Measurements from ENCODE around the gene NLRP9. TPM values are rescaled to one million over a fixed set of nuclear protein-coding genes. Genes with fewer than 3 reads are reported as not detected.

NLRP9 gene
- total RNA-seq, 1 donor from 2014 or later = not detected

DNA sequence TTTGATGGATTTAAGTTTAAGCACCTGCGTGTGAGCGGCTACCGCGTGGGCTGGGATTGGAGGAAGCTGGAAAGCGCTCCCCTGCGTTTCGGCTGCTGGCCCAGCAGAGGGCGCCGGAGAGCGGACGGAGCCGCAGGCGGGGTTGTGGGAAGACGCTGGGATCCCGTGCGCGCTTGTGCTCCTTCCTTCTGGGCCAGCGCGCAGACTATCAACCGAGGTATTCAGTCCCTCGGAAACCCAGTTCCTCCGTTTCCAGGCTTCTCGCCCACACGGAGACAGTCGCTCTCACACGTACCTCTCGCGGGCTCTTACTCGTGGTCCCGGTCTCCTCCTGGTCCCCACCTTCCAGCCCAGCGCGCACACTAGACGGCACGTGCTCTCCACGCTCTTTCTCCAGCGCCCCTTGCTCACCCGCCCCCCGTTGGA lies 34.4 kb downstream of the NLRP9 start:
- DNase-seq = no peak

DNA sequence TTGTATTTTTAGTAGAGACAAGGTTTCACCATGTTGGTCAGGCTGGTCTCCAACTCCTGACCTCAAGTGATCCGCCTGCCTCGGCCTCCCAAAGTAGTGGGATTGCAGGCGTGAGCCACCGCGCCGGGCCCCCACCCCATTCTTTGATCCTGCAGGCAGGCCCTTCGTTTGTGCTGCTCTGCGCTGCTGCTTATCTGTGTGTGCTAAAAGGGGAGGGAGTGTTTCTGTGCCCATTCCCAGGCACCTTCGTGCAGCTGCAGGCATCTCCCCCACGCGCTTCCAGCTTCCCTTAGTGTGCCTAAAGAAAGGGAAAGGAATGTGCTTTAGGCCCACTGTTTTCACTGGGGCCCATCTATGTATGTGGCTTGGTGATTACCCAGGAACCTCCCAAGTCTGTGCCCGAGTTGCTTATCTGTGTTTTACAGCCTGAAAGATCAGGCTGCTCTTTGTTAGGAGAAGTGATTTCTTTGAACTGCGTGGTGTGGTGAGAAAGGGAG lies 36.0 kb downstream of the NLRP9 start:
- DNase-seq = no peak

- no peak for DNase-seq
These were observed 37.4 kb downstream of the NLRP9 start for GRCh38 chr19:55700813-55701212.

GRCh38 chr19:55699221-55699620 lies 39.0 kb downstream of the NLRP9 start:
- no peak for DNase-seq

DNA sequence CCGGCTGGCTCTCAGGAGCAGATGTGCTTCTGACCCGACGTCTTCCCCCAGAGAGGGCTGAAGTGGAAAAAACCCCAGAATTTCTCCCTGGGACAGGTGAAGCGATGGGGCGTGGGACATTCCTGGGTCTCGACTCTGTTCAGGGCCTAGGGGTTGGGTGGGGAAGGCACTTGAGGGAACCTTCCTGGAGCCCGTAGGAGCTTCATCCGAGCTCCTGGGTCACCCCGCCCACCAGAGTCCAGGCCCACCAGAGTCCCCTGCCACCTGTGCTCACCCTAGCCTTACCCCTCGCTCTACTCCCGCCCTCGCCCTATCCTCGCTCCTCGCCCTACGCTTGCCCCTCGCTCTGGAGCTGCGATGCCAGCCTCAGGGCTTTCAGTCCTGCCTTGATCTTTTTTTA lies 39.9 kb downstream of the NLRP9 start:
- DNase-seq = no peak

- no peak for DNase-seq
These were observed 40.5 kb downstream of the NLRP9 start for GRCh38 chr19:55697698-55698097.

- DNase-seq = no peak
These were observed 41.1 kb downstream of the NLRP9 start for GRCh38 chr19:55697069-55697440.

DNA sequence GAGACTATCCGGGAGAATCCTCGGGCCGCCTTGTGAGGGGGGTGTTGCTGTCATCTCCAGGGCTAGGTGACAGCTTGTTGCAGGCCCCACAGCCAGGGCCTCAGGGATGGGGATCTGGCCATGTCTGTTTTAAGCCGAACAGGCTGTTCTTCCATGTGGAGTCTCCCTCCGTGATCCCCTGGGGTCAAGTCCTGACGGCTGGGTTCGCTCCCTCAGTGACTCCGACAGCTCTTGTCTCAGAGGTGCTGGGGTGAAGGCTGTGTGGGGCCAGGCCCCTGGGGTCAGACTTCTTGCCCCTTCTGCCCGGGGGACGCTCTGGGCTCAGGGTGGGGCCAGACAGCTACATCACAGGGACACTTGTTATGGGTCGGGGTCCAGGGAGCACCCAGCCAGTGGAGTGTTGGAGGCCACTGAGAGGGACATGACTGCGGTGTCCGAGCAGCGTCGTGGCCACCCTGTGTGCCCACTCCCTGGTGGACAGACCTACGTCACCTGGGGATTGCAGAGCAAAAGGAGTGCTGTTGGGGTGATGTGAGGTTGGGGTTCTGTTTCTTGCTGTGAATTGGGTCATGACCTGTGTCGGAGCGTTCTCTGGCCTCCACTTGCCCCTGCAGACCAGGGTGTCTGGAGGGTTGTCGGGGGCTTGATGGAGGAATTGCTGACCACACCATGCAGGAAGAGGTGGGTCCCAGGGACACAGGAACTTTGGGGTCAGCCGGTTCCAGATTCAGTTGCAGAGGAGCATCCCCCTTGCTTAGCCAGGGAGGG lies 41.7 kb downstream of the NLRP9 start:
- no peak for DNase-seq

DNA sequence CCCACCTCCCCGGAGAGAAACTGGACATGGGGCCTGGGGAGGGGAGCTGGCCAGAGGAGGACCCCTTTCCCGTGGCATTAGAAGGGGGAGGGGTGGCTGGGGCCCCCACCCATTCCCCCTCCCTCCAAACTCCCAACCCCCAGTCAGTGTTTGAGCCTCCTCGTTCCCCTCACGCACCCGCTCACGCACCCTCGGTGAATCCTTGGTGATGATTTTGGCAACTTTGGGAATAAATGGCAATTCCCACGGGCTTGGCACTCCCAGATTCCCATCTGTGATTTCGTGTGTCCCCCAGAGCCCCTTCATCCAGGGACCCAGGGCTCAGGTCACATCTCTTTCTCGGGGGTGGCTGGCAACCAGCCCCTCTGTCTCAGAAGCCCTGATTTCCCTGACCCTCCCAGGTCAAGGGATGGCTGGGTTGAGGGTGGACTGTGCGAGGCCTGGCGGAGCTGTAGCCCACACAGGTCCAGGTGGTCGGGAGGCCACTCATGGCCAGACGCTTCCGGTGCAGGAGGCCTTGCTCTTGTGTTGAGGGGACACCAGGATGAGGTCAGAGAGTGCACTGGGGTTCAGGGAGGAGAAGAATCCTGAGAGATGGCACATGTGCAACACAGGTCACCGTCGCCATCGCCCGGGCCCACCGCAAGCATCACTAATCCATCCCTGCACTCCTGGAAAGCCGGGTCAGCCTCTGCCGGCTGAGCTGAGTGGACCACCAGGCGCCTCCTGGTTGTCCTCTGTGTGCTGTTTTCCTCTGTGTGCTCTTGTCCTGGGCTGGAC lies 42.5 kb downstream of the NLRP9 start:
- DNase-seq = no peak

DNA sequence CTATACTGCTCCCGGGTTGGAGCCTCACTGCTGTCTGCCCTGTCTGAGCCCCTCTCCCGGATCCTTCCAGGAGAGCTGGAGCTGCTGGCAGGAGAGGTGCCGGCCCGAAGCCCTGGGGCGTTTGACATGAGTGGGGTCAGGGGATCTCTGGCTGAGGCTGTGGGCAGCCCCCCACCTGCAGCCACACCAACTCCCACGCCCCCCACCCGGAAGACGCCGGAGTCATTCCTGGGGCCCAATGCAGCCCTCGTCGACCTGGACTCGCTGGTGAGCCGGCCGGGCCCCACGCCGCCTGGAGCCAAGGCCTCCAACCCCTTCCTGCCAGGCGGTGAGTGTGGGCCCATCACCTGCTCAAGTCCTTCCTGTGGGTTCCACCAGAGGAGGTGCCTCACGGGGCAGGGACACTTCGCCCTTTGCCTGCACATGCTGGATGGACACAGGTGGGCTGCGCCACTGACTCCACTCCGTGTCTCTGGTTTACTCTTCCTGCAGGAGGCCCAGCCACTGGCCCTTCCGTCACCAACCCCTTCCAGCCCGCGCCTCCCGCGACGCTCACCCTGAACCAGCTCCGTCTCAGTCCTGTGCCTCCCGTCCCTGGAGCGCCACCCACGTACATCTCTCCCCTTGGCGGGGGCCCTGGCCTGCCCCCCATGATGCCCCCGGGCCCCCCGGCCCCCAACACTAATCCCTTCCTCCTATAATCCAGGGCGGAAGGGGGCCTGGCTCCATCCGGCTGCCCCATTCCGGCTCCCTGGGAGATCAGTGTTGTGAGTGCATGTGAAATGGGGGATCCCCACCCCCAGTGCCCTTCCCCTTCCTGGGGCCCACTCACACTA lies 43.3 kb downstream of the NLRP9 start:
- no peak for DNase-seq

DNA sequence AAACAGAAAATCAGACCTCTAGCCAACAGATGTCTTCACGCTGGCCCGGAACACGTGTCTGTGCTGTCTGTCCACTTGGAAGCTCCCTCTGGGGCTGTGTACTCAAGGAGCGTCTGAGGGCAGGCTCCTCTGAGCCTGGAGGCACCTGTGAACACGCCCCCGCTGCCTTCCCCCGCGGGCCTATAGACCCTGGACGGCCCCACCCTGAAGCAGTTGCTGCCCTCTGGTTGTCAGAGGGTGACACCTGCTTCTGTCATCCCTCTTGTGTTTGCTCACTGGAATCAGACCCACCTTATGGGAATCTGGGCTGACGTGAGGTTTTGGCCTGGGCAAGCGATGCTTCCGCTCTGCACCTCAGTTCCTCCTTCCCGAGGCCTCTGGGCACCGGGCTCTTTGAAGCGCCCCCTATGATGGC lies 44.0 kb downstream of the NLRP9 start:
- no peak for DNase-seq

- DNase-seq = no peak
These were observed 44.7 kb downstream of the NLRP9 start for GRCh38 chr19:55693336-55693974.

DNA sequence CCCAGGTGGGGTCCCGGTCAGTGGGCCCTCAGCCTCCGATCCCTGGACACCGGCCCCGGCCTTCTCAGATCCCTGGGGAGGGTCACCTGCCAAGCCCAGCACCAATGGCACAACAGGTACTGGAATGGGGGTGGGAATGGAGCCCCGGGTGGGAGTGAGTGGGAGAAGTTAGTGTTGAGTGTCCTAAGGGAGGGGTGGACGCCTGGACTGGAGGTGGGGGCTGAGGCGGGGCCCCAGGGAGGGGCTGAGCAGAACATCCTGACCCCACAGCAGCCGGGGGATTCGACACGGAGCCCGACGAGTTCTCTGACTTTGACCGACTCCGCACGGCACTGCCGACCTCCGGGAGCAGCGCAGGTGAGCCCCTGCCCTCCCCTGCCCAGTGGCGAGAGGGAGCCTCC lies 45.5 kb downstream of the NLRP9 start:
- DNase-seq = no peak

DNA sequence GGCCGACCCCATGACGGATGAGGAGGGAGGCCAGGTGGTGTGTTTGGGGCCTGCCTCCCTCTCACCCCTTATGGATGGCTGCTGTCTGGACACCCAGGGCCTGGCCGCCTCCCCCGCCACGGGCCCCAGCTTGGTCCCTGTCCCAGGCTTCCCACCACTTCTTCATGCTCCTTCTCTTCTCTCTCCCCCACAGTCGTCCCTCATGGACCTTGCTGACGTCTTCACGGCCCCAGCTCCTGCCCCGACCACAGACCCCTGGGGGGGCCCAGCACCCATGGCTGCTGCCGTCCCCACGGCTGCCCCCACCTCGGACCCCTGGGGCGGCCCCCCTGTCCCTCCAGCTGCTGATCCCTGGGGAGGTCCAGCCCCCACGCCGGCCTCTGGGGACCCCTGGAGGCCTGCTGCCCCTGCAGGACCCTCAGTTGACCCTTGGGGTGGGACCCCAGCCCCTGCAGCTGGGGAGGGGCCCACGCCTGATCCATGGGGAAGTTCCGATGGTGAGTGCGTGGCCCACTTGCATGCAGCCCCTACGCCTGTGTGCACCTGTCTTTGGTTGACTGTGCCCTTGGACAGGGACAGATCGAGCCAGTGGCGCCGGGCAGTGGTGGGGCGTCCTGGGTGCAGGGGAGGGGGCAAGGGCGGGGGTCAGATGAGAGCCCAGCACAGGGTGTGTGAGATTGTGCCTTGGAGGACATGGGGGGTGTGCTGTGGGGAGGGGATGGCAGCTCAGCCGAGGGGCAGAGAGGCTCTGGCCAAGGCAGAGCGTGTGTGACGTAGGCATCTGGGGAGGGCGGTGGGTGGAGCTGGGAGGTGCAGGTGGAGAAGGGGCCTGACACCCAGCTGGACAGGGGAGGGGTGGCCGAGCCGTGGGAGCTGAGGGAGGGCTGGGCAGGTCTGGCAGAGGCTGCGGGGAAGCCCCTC lies 46.4 kb downstream of the NLRP9 start:
- no peak for DNase-seq

DNA sequence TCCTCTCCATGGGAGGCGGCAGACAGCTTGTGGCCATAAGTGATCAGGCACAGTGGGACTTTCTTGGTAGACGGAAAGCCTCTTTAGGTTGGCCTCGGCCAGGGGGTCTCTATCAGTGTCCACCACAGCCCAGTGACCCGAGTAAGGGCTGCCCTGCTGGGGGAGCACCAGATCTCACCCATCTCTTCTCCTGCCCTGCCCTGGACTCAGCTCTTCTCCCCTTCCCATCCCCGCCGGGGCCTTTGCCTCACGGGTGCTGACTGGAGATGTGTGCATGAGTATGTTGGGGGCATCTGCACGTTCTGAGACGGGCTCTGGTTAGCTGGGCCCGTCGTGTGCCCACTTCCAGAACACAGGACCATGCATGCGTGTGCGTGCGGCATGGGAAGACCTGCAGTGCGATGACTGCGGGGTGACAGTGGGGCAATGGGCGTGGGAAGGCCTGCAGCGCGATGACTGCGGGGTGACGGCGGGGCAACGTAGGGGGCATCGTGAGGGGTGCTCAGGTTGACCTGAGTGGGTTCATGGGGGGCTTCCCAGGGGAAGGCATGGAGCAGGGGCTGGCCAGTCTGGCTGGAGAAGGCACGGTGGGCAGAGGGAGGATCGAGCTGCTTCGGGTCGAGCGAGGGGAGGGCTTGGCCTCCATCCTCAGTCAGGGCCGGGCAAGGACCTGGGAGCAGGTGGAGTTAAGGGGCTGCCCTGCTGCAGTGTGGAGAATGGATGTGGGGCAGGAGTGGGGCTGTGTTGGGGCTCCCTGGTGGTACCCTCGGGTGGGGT lies 47.2 kb downstream of the NLRP9 start:
- no peak for DNase-seq

GRCh38 chr19:55690109-55690768 lies 48.0 kb downstream of the NLRP9 start:
- DNase-seq = no peak

DNA sequence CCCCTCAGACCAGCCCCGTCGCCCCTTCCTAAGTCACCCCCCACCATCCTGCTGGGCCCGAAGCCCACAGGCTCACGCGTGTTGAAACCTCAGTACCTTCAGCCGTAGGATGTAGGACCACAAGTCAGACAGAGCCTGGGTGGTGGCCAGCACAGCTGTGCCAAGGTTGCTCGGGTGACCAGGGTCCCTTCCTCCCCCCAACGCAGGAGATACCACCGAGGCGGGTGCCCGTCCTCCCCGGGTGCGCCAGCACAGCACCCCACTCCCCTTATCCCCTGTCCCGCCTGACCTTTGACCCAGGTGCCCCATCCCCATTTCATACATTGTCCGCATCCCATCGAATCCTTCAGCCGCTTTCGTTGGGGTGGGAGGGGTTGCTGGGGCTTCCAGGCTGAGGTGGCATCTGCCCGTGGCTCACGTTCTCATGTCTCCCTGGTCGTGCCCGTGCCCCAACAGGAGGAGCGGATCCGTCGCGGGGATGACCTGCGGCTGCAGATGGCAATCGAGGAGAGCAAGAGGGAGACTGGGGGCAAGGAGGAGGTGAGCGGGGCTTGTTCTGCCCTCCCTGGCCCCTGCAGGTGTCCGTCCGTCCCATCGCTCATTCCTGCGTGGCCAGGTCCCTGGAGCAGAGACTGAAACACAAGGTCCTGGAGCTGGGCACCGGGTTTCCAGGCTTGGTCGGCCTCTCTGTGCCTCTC lies 48.6 kb downstream of the NLRP9 start:
- DNase-seq = no peak

- DNase-seq = no peak
These were observed 49.6 kb downstream of the NLRP9 start for GRCh38 chr19:55688422-55689218.

Measured in skin of body (tissue), 2 donors.